GM13976 (cell line): ENCODE data around the gene METTL1.

Experiments
- DNase-seq: peaks from one replicate; pipeline ENCODE4 v3.0.0; 2012; ENCODE audit warnings: low spot score
- in situ Hi-C: fragments of 300-500 bp; cut with MboI; formaldehyde crosslinking; loops from one replicate; pipeline ENCODE4 v1.12.0; 2022; ENCODE audit warnings: low sequenced_read_pairs, mixed read lengths, inconsistent platforms; ENCODE audit not compliant: unreplicated experiment
- TF ChIP-seq, protein P1 (sequence below): IDR thresholded peaks from 2 replicates; pipeline ENCODE4 v1.5.1; 2012; ENCODE audit warnings: borderline replicate concordance, mild to moderate bottlenecking; ENCODE audit not compliant: insufficient read depth; ENCODE audit errors: extremely low read depth, missing control alignments, control extremely low read depth

The METTL1 gene

DNA sequence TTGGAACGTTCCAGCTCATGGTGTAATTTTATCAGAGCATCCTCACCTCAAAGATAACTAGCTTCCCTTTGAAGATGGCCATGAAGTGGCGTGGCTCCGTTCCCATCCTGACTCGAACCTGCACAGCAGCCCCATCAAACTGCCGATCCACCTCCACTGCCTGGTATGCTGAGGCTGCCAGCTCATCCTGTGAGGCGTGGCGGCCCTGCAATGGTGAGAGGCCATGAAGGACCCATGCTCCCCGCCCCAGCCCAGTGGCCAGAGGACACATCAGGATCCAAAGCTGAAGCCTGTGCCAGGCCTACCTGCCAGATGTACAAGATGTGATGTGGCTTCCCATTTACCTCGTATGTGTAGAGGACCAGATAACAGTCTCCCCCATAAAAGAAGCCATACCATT lies 35.4 kb upstream of the METTL1 start:
- no peak for DNase-seq
- in situ Hi-C loops, result no loop called here
- TF ChIP-seq, protein P1, sequence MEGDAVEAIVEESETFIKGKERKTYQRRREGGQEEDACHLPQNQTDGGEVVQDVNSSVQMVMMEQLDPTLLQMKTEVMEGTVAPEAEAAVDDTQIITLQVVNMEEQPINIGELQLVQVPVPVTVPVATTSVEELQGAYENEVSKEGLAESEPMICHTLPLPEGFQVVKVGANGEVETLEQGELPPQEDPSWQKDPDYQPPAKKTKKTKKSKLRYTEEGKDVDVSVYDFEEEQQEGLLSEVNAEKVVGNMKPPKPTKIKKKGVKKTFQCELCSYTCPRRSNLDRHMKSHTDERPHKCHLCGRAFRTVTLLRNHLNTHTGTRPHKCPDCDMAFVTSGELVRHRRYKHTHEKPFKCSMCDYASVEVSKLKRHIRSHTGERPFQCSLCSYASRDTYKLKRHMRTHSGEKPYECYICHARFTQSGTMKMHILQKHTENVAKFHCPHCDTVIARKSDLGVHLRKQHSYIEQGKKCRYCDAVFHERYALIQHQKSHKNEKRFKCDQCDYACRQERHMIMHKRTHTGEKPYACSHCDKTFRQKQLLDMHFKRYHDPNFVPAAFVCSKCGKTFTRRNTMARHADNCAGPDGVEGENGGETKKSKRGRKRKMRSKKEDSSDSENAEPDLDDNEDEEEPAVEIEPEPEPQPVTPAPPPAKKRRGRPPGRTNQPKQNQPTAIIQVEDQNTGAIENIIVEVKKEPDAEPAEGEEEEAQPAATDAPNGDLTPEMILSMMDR, result no peak

DNA sequence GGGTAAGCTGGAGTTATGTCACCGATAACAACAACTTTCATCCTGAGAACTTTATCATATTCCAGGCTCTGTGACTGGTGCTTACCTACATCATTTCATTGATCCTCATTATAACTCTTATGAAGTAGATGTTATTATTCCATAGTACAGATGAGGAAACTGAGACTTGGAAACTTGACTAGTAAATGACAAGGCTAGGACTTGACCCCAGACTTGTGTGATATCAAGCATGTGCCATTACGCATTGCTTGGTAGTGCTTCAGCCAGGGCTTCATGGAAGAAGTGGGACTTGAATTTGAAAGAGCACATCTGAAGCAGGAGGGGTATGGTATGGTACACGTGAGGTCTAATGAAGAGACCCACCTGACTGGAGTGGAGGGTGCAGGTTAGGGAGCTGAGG lies 34.8 kb upstream of the METTL1 start:
- DNase-seq, result no peak
- in situ Hi-C loops, result no loop called here
- TF ChIP-seq, protein P1, result no peak

DNA sequence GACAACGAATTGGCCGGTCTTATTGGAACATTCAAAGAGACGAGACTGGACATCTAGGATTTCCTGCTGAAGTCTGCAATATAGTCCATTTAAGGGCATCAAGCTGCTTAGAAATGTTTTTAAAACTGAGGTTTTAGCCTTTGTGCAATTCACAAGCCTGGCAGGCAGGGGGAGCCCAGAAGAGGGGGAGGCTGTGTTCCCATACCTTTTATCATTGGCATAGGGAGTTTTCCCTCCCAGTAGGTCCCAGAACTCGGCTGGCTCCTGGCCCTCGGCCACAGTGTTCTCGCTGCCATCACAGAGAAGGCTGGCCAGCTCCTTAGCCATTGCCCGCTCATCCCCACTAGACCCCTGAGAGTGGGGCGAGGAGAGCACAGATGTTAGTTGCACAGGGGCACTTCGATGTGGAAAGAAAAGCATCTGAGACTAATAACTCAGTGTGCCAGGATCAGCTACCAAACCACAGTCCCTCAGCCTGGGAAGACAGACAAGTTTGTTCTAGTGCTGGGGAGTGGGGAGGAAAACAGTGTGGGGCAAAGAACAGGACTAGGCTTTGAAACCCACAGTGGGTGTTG lies 31.5 kb upstream of the METTL1 start:
- peak; percentile 54 for DNase-seq
- TF ChIP-seq, protein P1, result peak; percentile 61
- in situ Hi-C loops, result no loop called here

DNA sequence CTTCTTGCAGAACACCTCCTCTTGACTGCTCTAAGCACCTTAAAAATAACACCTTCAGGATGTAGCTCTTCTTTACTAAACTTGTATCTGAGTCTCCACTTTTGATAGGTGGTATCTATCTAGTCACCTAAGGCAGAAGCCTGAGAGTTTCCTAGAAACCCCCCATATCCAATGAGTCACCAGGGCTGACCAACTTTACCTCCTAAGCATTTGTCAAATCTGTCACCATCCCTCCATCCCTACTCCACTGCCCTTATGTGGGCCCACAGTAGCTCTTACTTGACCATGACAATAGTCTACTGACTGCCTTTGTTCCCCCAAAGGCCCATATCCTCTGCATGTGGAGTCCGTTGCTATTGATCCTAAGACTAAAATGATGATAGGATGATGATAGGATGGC lies 30.7 kb upstream of the METTL1 start:
- no peak for DNase-seq
- TF ChIP-seq, protein P1, result no peak
- in situ Hi-C loops, result no loop called here

DNA sequence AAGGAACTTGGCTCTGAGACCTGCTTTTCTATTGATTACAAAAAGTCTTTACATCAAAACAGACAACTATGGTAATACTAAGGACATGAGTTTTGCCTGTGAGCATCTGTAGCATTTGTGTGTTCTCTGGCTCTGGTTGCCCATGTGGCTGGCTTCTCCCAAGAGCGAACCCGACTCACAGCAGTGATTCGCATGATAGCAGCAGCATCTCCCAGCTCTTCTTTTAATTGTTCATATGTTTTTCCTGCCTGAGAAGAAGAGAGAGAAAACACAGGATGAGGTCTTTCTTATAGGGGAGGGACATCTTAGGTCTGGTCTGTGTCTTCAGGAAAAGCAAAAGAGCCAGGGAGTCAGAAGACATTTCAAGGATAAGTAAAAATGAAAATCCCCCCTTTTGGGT lies 29.1 kb upstream of the METTL1 start:
- TF ChIP-seq, protein P1, result no peak
- in situ Hi-C loops, result no loop called here
- no peak for DNase-seq

DNA sequence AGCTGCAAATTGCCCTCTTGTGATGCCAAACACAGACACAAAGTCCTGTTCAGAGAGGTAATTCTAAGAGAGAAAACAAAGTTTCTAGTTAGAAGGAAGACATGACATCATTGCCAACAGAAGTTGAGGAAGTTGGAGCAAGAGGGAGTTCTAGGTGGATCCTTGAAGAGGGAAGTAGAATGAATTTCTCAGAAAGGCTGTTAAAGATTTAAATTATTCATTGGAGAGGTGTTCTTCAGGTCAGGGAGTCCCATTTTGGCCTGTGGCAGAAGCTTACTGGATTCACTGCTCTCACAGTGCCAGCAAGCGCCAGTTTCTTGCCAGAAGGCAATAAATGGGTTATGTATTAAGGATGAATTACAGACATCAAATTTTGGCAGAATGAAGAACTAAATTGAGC lies 26.0 kb upstream of the METTL1 start:
- in situ Hi-C loops, result no loop called here
- TF ChIP-seq, protein P1, result no peak
- DNase-seq, result no peak
